ENCODE results near the gene MS4A1.

DNA sequence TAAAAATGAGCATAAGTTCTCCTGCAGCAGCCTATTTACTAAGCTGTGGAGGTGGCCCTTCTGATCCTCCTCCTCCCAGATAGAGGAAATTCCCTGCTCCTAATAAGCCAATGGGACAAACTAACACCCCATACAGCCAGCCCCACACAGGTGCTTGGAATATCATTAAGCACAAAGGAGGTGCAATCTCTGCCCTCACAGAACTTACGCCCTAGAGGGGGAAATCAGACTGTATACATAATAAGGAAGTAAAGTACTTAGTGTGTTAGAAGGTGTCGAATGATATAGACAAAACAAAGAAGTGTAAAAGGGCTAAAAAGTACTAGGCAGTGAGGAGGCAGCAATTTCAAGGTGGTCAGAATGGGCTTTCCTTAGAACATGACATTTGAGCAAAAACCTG is 42.8 kb downstream of the MS4A1 start:
- TF ChIP-seq, protein P1, sequence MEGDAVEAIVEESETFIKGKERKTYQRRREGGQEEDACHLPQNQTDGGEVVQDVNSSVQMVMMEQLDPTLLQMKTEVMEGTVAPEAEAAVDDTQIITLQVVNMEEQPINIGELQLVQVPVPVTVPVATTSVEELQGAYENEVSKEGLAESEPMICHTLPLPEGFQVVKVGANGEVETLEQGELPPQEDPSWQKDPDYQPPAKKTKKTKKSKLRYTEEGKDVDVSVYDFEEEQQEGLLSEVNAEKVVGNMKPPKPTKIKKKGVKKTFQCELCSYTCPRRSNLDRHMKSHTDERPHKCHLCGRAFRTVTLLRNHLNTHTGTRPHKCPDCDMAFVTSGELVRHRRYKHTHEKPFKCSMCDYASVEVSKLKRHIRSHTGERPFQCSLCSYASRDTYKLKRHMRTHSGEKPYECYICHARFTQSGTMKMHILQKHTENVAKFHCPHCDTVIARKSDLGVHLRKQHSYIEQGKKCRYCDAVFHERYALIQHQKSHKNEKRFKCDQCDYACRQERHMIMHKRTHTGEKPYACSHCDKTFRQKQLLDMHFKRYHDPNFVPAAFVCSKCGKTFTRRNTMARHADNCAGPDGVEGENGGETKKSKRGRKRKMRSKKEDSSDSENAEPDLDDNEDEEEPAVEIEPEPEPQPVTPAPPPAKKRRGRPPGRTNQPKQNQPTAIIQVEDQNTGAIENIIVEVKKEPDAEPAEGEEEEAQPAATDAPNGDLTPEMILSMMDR (conservative IDR thresholded peaks at IDR 0.05; ENCODE audit: low read length) = no peak
- no peak for TF ChIP-seq EZH2phosphoT487 (IDR thresholded peaks at IDR 0.05; ENCODE audit: borderline replicate concordance, low read depth, low read length)
